Measurements from ENCODE around the gene TPCN1. TPM values are rescaled to one million over a fixed set of nuclear protein-coding genes. Genes with fewer than 3 reads are reported as not detected.

The TPCN1 gene
- total RNA-seq, 1 experiment from 2014 or later, result 43.0 TPM

- TF ChIP-seq CTCF (IDR thresholded peaks at IDR 0.05; ENCODE audit: unreplicated experiment), result no peak
- Mint-ChIP-seq H3K4me3 (ENCODE audit: unreplicated experiment) (no peak overlapping the region), H3K9me3 (ENCODE audit: unreplicated experiment) (no peaks in the 10 kb centered on the region), H3K27me3 (ENCODE audit: insufficient read depth, unreplicated experiment) (no peaks in the 10 kb centered on the region), H3K36me3 (ENCODE audit: insufficient read depth, unreplicated experiment) (peaks cover 40% of the 10 kb centered on the region), H3K27ac (ENCODE audit: low read depth, unreplicated experiment) (no peak overlapping the region), H3K4me1 (ENCODE audit: insufficient read depth, unreplicated experiment) (peaks cover 24% of the 10 kb centered on the region)
- DNase-seq (ENCODE audit: unreplicated experiment), result no peak
- intact Hi-C loops (cut with micrococcal nuclease), result no loop called here
- no TSS peak for BruUV-seq (replicated peaks)
- ChIA-PET CTCF (interaction anchor here (0.5 kb wide), 1 partner anchor 114 kb away, joined by 3 read pairs; no protein-coding TSS in a partner anchor), POLR2A (interaction anchor here (0.9 kb wide), 1 partner anchor 64 kb away, joined by 3 read pairs; the partner anchor contains the start of genes DDX54 and RITA1)
These were observed 27.7 kb downstream of the TPCN1 start for GRCh38 chr12:113248842-113249435.

GRCh38 chr12:113249546-113249945 lies 28.3 kb downstream of the TPCN1 start:
- H3K9me3 Mint-ChIP-seq (ENCODE audit: unreplicated experiment), result no peaks in the 10 kb centered on the region
- BruUV-seq (replicated peaks), result no TSS peak
- intact Hi-C loops (cut with micrococcal nuclease), result no loop called here
- H3K4me3 Mint-ChIP-seq (ENCODE audit: unreplicated experiment), result no peak overlapping the region
- no peaks in the 10 kb centered on the region for H3K27me3 Mint-ChIP-seq (ENCODE audit: insufficient read depth, unreplicated experiment)
- ChIA-PET CTCF (no interaction called here), POLR2A (interaction anchor here (1.2 to 1.4 kb wide), 2 partner anchors 27 to 49 kb away, joined by 3 read pairs; no protein-coding TSS in a partner anchor)
- no peak overlapping the region for H3K27ac Mint-ChIP-seq (ENCODE audit: low read depth, unreplicated experiment)
- H3K4me1 Mint-ChIP-seq (ENCODE audit: insufficient read depth, unreplicated experiment), result peaks cover 18% of the 10 kb centered on the region
- no peak for TF ChIP-seq CTCF (IDR thresholded peaks at IDR 0.05; ENCODE audit: unreplicated experiment)
- H3K36me3 Mint-ChIP-seq (ENCODE audit: insufficient read depth, unreplicated experiment), result peaks cover 34% of the 10 kb centered on the region
- DNase-seq (ENCODE audit: unreplicated experiment), result no peak

- no peak for TF ChIP-seq CTCF (IDR thresholded peaks at IDR 0.05; ENCODE audit: unreplicated experiment)
- DNase-seq (ENCODE audit: unreplicated experiment), result no peak
- Mint-ChIP-seq H3K27me3 (ENCODE audit: insufficient read depth, unreplicated experiment) (no peaks in the 10 kb centered on the region), H3K27ac (ENCODE audit: low read depth, unreplicated experiment) (no peak overlapping the region), H3K4me3 (ENCODE audit: unreplicated experiment) (no peak overlapping the region), H3K4me1 (ENCODE audit: insufficient read depth, unreplicated experiment) (peaks cover 13% of the 10 kb centered on the region), H3K9me3 (ENCODE audit: unreplicated experiment) (no peaks in the 10 kb centered on the region), H3K36me3 (ENCODE audit: insufficient read depth, unreplicated experiment) (peaks cover 30% of the 10 kb centered on the region)
- ChIA-PET POLR2A (interaction anchor here (1.2 to 1.4 kb wide), 2 partner anchors 27 to 49 kb away, joined by 3 read pairs; no protein-coding TSS in a partner anchor), CTCF (interaction anchor here (0.5 kb wide), 1 partner anchor 45 kb away, joined by 3 read pairs; no protein-coding TSS in a partner anchor)
- intact Hi-C loops (cut with micrococcal nuclease), result no loop called here
- BruUV-seq (replicated peaks), result no TSS peak
These were observed 28.8 kb downstream of the TPCN1 start for GRCh38 chr12:113250045-113250444.

- Mint-ChIP-seq H3K4me3 (ENCODE audit: unreplicated experiment) (no peak overlapping the region), H3K4me1 (ENCODE audit: insufficient read depth, unreplicated experiment) (peaks cover 3% of the 10 kb centered on the region), H3K27ac (ENCODE audit: low read depth, unreplicated experiment) (no peak overlapping the region), H3K27me3 (ENCODE audit: insufficient read depth, unreplicated experiment) (no peaks in the 10 kb centered on the region), H3K9me3 (ENCODE audit: unreplicated experiment) (no peaks in the 10 kb centered on the region), H3K36me3 (ENCODE audit: insufficient read depth, unreplicated experiment) (peaks cover 26% of the 10 kb centered on the region)
- TF ChIP-seq CTCF (IDR thresholded peaks at IDR 0.05; ENCODE audit: unreplicated experiment), result no peak
- ChIA-PET POLR2A (no interaction called here), CTCF (no interaction called here)
- intact Hi-C loops (cut with micrococcal nuclease), result no loop called here
- no peak for DNase-seq (ENCODE audit: unreplicated experiment)
- BruUV-seq (replicated peaks), result no TSS peak
These were observed 30.3 kb downstream of the TPCN1 start for GRCh38 chr12:113251404-113252070.
